Suprapubic skin (tissue), 4 donors: Measurements from ENCODE around the gene PCDH8. TPM values are rescaled to one million over a fixed set of nuclear protein-coding genes. Genes with fewer than 3 reads are reported as not detected.

ENCODE experiments used
- DNase-seq, 2 donors: peaks; one replicate each; pipeline ENCODE4 v3.0.0-alpha.2; 2019; ENCODE audit warnings: low spot score in 2 of 2
- H3K27ac ChIP-seq: fragments of 200-600 bp; sonication (generic); one replicate; pipeline ENCODE4 v1.5.1; 2019
- H3K27me3 ChIP-seq: fragments of 200-600 bp; sonication (generic); one replicate; pipeline ENCODE4 v1.5.1; 2019
- H3K36me3 ChIP-seq: fragments of 200-600 bp; sonication (generic); one replicate; pipeline ENCODE4 v1.5.1; 2019
- H3K4me1 ChIP-seq: fragments of 200-600 bp; sonication (generic); one replicate; pipeline ENCODE4 v1.5.1; 2019
- H3K4me3 ChIP-seq: fragments of 200-600 bp; sonication (generic); one replicate; pipeline ENCODE4 v1.5.1; 2019; ENCODE audit warnings: mild to moderate bottlenecking
- H3K9me3 ChIP-seq: fragments of 200-600 bp; sonication (generic); one replicate; pipeline ENCODE4 v1.5.1; 2019
- CTCF ChIP-seq, 2 donors: fragments of 200-600 bp in 1 of 2; fragments of 450-650 bp in 1 of 2; sonication (generic) in 1 of 2; IDR thresholded peaks; one replicate each; pipeline ENCODE4 v1.5.1; 2016 to 2019; ENCODE audit warnings: antibody characterized with exemption in 2 of 2, mild to moderate bottlenecking in 1 of 2, moderate library complexity in 1 of 2
- EP300 ChIP-seq: sonication (generic); formaldehyde crosslinking; IDR thresholded peaks from one replicate; pipeline ENCODE4 v1.6.1; 2017; ENCODE audit warnings: antibody characterized with exemption
- POLR2A ChIP-seq, 2 donors: fragments of 450-650 bp; IDR thresholded peaks; one replicate each; pipeline ENCODE4 v1.6.1; 2017; ENCODE audit warnings: antibody characterized with exemption in 2 of 2, mild to moderate bottlenecking in 2 of 2, moderate library complexity in 2 of 2
- POLR2AphosphoS5 ChIP-seq, 3 donors: sonication (generic); formaldehyde crosslinking; IDR thresholded peaks; one replicate each; pipeline ENCODE4 v1.6.1; 2017; ENCODE audit warnings: antibody characterized with exemption in 3 of 3
- WGBS: methylation state at CpG from one replicate; pipeline ENCODE4 v1.1.5; 2018; 5-methylcytosine and 5-hydroxymethylcytosine counted together
- total RNA-seq, 4 donors: library from RNA; depleted of rRNA; stranded (reverse); fragments of >200 nt; gene quantifications; one replicate each; pipeline ENCODE4 v1.1.0, GENCODE V29; 2016

The PCDH8 gene
- total RNA-seq, 4 donors from 2014 or later, result 0.30 to 1.3 (median 0.55) TPM; not detected in 1

- DNase-seq, result no peak
- no peak overlapping the region for H3K4me3 ChIP-seq
- H3K36me3 ChIP-seq, result no peaks in the 10 kb centered on the region
- TF ChIP-seq POLR2AphosphoS5 (IDR thresholded peaks at IDR 0.05), result no peak
- TF ChIP-seq CTCF (IDR thresholded peaks at IDR 0.05), result no peak
- TF ChIP-seq EP300, result no peak
- TF ChIP-seq POLR2A (IDR thresholded peaks at IDR 0.05), result no peak
- H3K4me1 ChIP-seq, result peaks cover 6% of the 10 kb centered on the region
- 86% methylated on average over 6 of the region's 6 CpGs for WGBS
- no peak overlapping the region for H3K27ac ChIP-seq
- peaks cover 3% of the 10 kb centered on the region for H3K27me3 ChIP-seq
- H3K9me3 ChIP-seq, result no peaks in the 10 kb centered on the region
Measured at GRCh38 chr13:52806029-52806428, 42.4 kb downstream of the PCDH8 start.

GRCh38 chr13:52804202-52804641 lies 44.2 kb downstream of the PCDH8 start:
- Histone ChIP-seq H3K9me3 (no peaks in the 10 kb centered on the region), H3K4me3 (no peak overlapping the region), H3K36me3 (no peaks in the 10 kb centered on the region), H3K27me3 (peaks cover 3% of the 10 kb centered on the region), H3K4me1 (peaks cover under 1% of the 10 kb centered on the region), H3K27ac (no peak overlapping the region)
- no peak for DNase-seq
- TF ChIP-seq EP300 (no peak), POLR2A (IDR thresholded peaks at IDR 0.05) (no peak), CTCF (IDR thresholded peaks at IDR 0.05) (no peak), POLR2AphosphoS5 (IDR thresholded peaks at IDR 0.05) (no peak)
- WGBS, result 78% methylated on average over 3 of the region's 3 CpGs

GRCh38 chr13:52800856-52801255 lies 47.6 kb downstream of the PCDH8 start:
- peaks cover 7% of the 10 kb centered on the region for H3K27me3 ChIP-seq
- H3K9me3 ChIP-seq, result no peaks in the 10 kb centered on the region
- no peak overlapping the region for H3K4me3 ChIP-seq
- no peak for TF ChIP-seq POLR2A (IDR thresholded peaks at IDR 0.05)
- no peak for TF ChIP-seq EP300
- TF ChIP-seq POLR2AphosphoS5 (IDR thresholded peaks at IDR 0.05), result no peak
- no peak for TF ChIP-seq CTCF (IDR thresholded peaks at IDR 0.05)
- WGBS, result 83% methylated on average over 5 of the region's 5 CpGs
- H3K4me1 ChIP-seq, result no peaks in the 10 kb centered on the region
- DNase-seq, result no peak
- no peak overlapping the region for H3K27ac ChIP-seq
- H3K36me3 ChIP-seq, result no peaks in the 10 kb centered on the region

GRCh38 chr13:52798770-52799430 lies 49.5 kb downstream of the PCDH8 start:
- peaks cover 8% of the 10 kb centered on the region for H3K27me3 ChIP-seq

GRCh38 chr13:52797176-52797575 lies 51.3 kb downstream of the PCDH8 start:
- 77% methylated on average over 2 of the region's 2 CpGs for WGBS
- no peak for TF ChIP-seq POLR2AphosphoS5 (IDR thresholded peaks at IDR 0.05)
- TF ChIP-seq CTCF (IDR thresholded peaks at IDR 0.05), result no peak
- TF ChIP-seq EP300, result no peak
- TF ChIP-seq POLR2A (IDR thresholded peaks at IDR 0.05), result no peak
- no peaks in the 10 kb centered on the region for H3K36me3 ChIP-seq
- H3K27me3 ChIP-seq, result peaks cover 8% of the 10 kb centered on the region
- H3K9me3 ChIP-seq, result no peaks in the 10 kb centered on the region
- no peaks in the 10 kb centered on the region for H3K4me1 ChIP-seq
- H3K27ac ChIP-seq, result no peak overlapping the region
- H3K4me3 ChIP-seq, result no peak overlapping the region
- DNase-seq, result no peak

More at GRCh38 chr13:52798770-52799430, 49.5 kb downstream of the PCDH8 start:
- no peak overlapping the region for H3K27ac ChIP-seq
- no peaks in the 10 kb centered on the region for H3K4me1 ChIP-seq
- TF ChIP-seq EP300 (no peak), CTCF (IDR thresholded peaks at IDR 0.05) (no peak)
- H3K4me3 ChIP-seq, result no peak overlapping the region
- H3K36me3 ChIP-seq, result no peaks in the 10 kb centered on the region
- H3K9me3 ChIP-seq, result no peaks in the 10 kb centered on the region
- no peak for DNase-seq
- 0% methylated on average over 1 of the region's 1 CpG for WGBS
